ENCODE measurements around the gene DOLK.

DNA sequence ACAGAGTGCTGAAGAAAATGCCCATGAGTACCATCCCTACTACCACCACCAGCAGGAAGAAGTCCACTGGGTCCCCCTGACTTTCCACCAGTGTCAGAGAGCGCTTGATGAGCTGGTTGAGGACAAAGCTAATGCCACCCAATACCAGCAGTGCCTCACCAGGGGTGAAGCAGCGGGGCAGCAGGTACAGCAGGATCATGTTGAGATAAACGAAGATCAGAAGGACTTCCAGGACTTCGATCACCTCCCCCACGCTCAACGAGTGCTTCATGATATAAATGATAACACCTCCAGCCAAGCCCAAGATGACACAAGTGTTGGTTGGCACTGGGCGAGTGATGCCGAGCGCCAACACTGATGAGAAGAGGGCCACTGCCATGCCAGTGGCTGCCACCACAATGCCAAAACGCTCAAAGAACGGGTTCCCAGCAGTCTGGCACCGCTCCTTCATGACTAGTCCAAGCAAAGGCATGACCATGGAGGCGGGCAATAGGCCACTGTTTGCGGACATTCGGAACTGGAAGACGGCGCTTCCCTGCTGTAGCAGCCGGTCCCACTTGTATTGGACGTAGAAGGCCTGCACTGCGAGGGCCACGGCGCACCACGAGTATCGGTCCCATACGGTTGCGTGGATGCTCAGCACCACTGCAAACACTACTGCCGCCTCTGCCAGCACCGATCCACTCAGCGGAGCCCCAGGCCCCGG is 679 bp downstream of the DOLK start:
- TF ChIP-seq, protein P1, sequence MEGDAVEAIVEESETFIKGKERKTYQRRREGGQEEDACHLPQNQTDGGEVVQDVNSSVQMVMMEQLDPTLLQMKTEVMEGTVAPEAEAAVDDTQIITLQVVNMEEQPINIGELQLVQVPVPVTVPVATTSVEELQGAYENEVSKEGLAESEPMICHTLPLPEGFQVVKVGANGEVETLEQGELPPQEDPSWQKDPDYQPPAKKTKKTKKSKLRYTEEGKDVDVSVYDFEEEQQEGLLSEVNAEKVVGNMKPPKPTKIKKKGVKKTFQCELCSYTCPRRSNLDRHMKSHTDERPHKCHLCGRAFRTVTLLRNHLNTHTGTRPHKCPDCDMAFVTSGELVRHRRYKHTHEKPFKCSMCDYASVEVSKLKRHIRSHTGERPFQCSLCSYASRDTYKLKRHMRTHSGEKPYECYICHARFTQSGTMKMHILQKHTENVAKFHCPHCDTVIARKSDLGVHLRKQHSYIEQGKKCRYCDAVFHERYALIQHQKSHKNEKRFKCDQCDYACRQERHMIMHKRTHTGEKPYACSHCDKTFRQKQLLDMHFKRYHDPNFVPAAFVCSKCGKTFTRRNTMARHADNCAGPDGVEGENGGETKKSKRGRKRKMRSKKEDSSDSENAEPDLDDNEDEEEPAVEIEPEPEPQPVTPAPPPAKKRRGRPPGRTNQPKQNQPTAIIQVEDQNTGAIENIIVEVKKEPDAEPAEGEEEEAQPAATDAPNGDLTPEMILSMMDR (IDR thresholded peaks at IDR 0.05; ENCODE audit: insufficient read depth, low read depth, low read length), result no peak
- TF ChIP-seq EZH2 (IDR thresholded peaks at IDR 0.05; ENCODE audit: insufficient read depth, low read length), result no peak

All from astrocyte (in vitro differentiated cells and primary cell).